ENCODE results near the gene ITSN2.

GRCh38 chr2:24332791-24333540 lies 27.4 kb downstream of the ITSN2 start:
- TF ChIP-seq CTCF (IDR thresholded peaks at IDR 0.05) (no peak), POLR2A (IDR thresholded peaks at IDR 0.05) (no peak)
